ENCODE results near the gene CRX. TPM values are rescaled to one million over a fixed set of nuclear protein-coding genes. Genes with fewer than 3 reads are reported as not detected.
"Not testable (repeated sequence)": the region's sequence is repeated elsewhere in the genome, so short reads cannot be mapped to it uniquely, and the experiment has no call there.

The CRX gene
- total RNA-seq, 1 experiment from 2014 or later, result 0.13 TPM

- not testable (repeated sequence) for H4K91ac ChIP-seq (ENCODE audit: insufficient read length, low read depth, low read length); H3K9ac ChIP-seq (ENCODE audit: extremely low read depth, insufficient read length, low read length); DNase-seq; H3K4me2 ChIP-seq (ENCODE audit: insufficient read depth, insufficient read length, low read length); H3K27me3 ChIP-seq (ENCODE audit: insufficient read depth, low read length); H3K18ac ChIP-seq (ENCODE audit: insufficient read length, low read depth, low read length); H2AK5ac ChIP-seq (ENCODE audit: insufficient read length, low read length); H2BK12ac ChIP-seq (ENCODE audit: insufficient read length, low read depth, low read length); H3K79me2 ChIP-seq (ENCODE audit: insufficient read depth, low read length); H3K4ac ChIP-seq (ENCODE audit: low read depth, low read length); H2AFZ ChIP-seq (ENCODE audit: low read length); H2BK120ac ChIP-seq (ENCODE audit: low read depth, low read length, poor library complexity, severe bottlenecking); H3K4me3 Mint-ChIP-seq; H4K5ac ChIP-seq (ENCODE audit: insufficient read length, low read depth, low read length); H3K14ac ChIP-seq (ENCODE audit: insufficient read depth, low read length); H3K9me3 Mint-ChIP-seq; H4K8ac ChIP-seq (replicated peaks; ENCODE audit: insufficient read length, low read depth, low read length); H2BK20ac ChIP-seq (ENCODE audit: low read depth, low read length, poor library complexity, severe bottlenecking); H3K9me3 ChIP-seq (ENCODE audit: control insufficient read depth, low read depth, low read length); H3K56ac ChIP-seq (ENCODE audit: insufficient read length, low read depth, low read length); H2BK5ac ChIP-seq (ENCODE audit: insufficient read length, low read length); H3K27me3 Mint-ChIP-seq (ENCODE audit: low read depth); H3K4me1 ChIP-seq (ENCODE audit: insufficient read depth, low read length); H2BK15ac ChIP-seq (ENCODE audit: low read depth, low read length); H4K20me1 ChIP-seq (ENCODE audit: control insufficient read depth, insufficient read depth, insufficient read length); H3K36me3 Mint-ChIP-seq (ENCODE audit: insufficient read depth in 1 of 3, low read depth in 3 of 3); H3K27ac ChIP-seq (ENCODE audit: insufficient read length, low read depth, low read length); H3T11ph ChIP-seq (ENCODE audit: low read length); H3K23ac ChIP-seq (ENCODE audit: insufficient read length, low read depth, low read length); H3K79me1 ChIP-seq (ENCODE audit: insufficient read depth, low read depth, low read length, poor library complexity, severe bottlenecking); H3K23me2 ChIP-seq (ENCODE audit: insufficient read length, low read depth, low read length, poor library complexity, severe bottlenecking); H3K27ac Mint-ChIP-seq
- peaks cover 39 to 50% of the 10 kb centered on the region in 2 experiments for H3K4me1 Mint-ChIP-seq
- 100% methylated on average over 1 of the region's 1 CpG for WGBS (ENCODE audit: extremely low coverage, insufficient read length, low lambda C conversion rate)
These were observed 3.5 kb upstream of the CRX start for GRCh38 chr19:47818221-47818620.
